A549 treated with GW870086 at 1 μM for 4 hours (cell line): ENCODE results near the gene ATP7A. TPM values are rescaled to one million over a fixed set of nuclear protein-coding genes. Genes with fewer than 3 reads are reported as not detected.

Experiments used
- total RNA-seq: library from RNA; stranded (reverse); fragments of 200-300 nt; extraction: Qiagen RNA extraction; gene quantifications from 5 replicates; pipeline ENCODE4 v1.2.3, GENCODE V29; 2022; ENCODE audit warnings: low read depth

ATP7A gene
- total RNA-seq, result 2.6 to 3.7 TPM (median 3.6 TPM) in 5 replicates

GRCh38 chrX:77910108-77910840, at the start of gene ATP7A:
Gene ATP7A (plus strand): TSS chrX:77910693. CDS start chrX:77971642, 60,949 bp downstream.

GRCh38 chrX:77894921-77895886, 15.3 kb upstream of the ATP7A start, which contains the start of gene MAGT1:
Gene MAGT1 (minus strand): TSS chrX:77895435. CDS start chrX:77895410, 25 bp downstream.

GRCh38 chrX:77899081-77899828, 11.2 kb upstream of the ATP7A start, which contains the start of gene COX7B:
Gene COX7B (plus strand): TSS chrX:77899468. CDS start chrX:77899554, 86 bp downstream.

GRCh38 chrX:77969538-77969937, 59.0 kb downstream of the ATP7A start, which contains the start of gene PGAM4:
Gene PGAM4 (minus strand): TSS chrX:77969638. CDS start chrX:77969638, 0 bp downstream.

Other genes starting within 250 kb of the ATP7A start
- 14.8 to 23.6 TPM (median 20.6 TPM) in 5 replicates for gene ATRX, start 124.5 kb upstream of the ATP7A start, total RNA-seq
- 32.0 to 49.0 TPM (median 40.0 TPM) in 5 replicates for gene MAGT1, start 15.3 kb upstream of the ATP7A start, total RNA-seq
- 571 to 740 TPM (median 607 TPM) in 5 replicates for gene COX7B, start 11.2 kb upstream of the ATP7A start, total RNA-seq
- 0.35 to 0.55 TPM (median 0.44 TPM) in 4 of 5 replicates, not detected in the other for gene PGAM4, start 58.9 kb downstream of the ATP7A start, total RNA-seq
- gene PGK1, start 193.6 kb downstream of the ATP7A start, total RNA-seq, result 534 to 637 TPM (median 606 TPM) in 5 replicates
- gene TAF9B, start 229.0 kb downstream of the ATP7A start, total RNA-seq, result 10.0 to 14.1 TPM (median 11.7 TPM) in 5 replicates